Stimulated activated CD4-positive, alpha-beta T cell treated with anti-CD3 and anti-CD28 coated beads, Interleukin-4, amount 100 ng/mL, for 4 hours (primary cell): Measurements from ENCODE around the gene DHCR7.
"Not testable (repeated sequence)": the region's sequence is repeated elsewhere in the genome, so short reads cannot be mapped to it uniquely, and the experiment has no call there.

Experiments
- DNase-seq, 2 experiments: peaks; one replicate each; pipeline ENCODE4 v3.0.0-alpha.2; 2020

Gene DHCR7

DNA sequence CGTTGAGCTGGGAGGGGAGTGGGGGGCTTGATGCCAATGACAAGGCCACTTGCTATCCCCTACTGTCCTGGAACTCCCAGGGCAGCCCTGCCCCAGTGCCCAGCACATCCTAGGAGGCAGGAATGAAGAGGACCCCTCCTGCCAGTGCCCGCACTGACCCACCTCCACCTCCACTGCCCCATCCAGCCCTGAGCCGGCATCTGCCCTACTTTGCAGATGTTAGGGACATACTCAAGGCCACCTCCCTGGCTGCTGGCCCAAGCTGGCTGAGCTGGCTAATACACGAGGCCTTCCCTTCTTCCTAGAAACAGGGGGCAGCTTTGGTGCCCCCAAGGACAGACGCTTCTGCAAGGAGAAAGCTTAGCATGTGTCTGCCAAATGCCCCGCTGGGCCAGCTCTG, 10.8 kb downstream of the DHCR7 start:
- DNase-seq, result no peak

DNA sequence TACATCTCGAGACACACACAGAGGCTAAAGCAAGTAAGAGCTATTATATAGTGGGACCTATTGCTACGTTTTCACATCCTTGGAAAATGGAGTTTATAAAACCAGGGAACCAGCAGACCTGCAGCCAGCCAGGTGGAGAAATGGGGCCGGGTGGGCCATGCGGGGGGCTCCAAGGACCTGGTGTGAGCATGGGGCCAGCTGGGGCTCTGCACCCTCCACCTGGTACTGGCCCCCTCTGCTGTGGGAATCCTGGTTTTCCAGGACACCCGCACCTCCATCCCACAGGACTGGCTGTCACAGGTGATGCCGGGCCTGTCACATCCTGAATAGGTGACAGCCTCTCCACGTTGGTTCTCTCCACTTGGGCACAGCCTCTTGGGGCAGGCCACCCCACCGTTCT, 11.3 kb downstream of the DHCR7 start:
- no peak for DNase-seq

GRCh38 chr11:71435278-71435951, 12.8 kb downstream of the DHCR7 start:
- DNase-seq, result no peak

GRCh38 chr11:71434576-71435130, 13.5 kb downstream of the DHCR7 start:
- DNase-seq, result no peak

- no peak for DNase-seq
These were observed 14.3 kb downstream of the DHCR7 start for GRCh38 chr11:71433648-71434450.

DNA sequence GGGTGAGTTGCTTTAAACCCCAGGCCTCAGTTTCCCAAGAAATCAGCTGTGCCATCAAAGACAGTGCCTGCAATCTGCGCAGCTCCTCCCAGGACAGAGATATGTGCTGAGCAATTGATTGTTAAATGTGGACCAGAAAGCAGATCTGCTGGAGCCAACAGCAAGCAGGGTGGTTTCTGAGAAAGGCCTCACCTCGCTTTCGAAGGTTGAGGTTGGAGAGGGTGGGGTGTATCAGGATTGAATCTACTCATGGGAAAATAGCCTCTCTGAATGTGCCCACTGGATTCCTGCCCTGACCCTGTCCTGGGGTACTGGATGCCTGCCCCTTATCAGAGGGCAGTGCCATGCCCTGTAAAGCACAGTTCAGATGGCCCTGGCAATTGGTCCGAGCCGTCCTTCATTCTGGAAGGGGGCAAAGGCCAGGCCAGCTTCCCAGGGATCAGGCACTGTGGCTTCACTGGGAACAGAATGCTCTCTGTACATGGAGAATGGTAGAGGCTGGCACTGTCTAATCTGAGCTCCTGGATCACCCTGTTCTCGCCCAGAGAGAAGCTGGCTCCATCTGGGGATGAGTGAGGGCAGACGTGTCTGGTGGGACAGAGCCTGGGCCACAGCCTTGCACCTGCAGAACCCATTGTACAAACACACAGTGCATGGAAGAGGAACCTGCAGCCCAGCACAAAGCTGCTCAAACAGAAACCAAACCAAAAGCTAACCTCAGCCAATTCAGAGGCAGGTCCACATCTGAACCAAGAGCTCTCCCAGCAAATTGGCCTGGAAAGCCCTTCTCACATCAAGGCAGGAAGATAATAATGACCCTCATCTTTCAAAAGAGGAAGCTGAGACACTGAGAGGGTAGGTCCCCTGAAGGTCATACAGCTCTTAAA, 15.2 kb downstream of the DHCR7 start:
- no peak for DNase-seq

DNA sequence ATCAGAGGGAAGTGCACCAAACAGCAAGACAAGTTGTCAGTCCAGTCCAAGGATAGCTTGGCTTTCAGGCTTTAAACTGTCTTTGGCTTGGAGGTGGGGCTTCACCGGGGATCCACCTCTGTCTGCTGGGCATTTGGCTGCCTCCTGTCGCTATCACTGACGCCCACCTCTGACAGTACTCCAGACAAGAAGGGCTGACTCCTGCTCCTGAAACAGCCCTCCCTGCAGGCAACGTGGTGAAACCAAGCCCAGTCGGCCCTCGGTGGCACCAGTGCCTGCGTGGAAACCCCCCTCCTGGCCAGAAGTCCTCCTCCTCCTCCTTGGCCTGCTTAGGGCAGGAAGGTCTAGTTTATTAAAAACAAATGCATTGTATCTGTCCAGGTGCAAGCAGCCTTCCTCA, 16.9 kb downstream of the DHCR7 start:
- DNase-seq, result no peak

DNA sequence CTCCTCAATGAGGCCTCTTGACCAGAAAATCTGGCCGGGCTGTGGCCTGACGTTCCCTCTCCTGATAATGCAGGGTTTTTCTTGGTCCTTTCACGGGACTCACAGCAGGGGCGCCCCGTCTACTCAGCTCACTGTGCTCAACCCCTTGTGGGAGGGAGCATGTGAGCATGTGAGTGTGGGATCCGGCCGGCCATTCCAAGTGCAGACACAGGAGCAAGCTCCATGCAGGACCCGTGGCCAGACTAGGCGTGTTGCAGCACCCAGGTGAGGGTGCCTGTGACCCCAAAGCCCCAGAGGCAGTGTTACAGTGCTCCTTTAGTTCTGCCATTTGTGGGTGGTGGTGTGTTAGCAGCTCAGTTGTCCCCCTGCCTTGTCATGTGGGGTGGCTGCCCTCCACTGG, 18.0 kb downstream of the DHCR7 start:
- DNase-seq, result no peak

GRCh38 chr11:71429701-71430100, 18.5 kb downstream of the DHCR7 start:
- no peak for DNase-seq

GRCh38 chr11:71428861-71429435, 19.2 kb downstream of the DHCR7 start:
- DNase-seq, result no peak

DNA sequence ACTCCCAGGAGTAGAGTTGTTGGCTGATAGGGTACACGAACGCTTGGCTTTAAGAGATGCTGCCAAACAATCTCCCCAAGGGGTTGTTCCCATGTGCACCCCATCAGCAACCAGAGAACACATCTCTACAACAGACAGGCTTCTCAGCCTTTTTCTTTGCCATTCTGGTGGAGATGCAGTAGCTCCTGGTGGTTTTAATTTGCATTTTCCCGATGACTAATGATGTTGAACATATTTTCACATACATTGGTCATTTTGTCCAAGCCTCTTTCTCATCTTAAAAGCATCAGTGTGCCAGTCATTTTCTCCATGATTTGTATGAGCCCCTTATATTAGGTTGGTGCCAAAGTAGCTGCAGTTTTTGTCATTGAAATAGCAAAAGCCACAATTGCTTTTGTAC, 21.8 kb downstream of the DHCR7 start:
- no peak for DNase-seq

DNA sequence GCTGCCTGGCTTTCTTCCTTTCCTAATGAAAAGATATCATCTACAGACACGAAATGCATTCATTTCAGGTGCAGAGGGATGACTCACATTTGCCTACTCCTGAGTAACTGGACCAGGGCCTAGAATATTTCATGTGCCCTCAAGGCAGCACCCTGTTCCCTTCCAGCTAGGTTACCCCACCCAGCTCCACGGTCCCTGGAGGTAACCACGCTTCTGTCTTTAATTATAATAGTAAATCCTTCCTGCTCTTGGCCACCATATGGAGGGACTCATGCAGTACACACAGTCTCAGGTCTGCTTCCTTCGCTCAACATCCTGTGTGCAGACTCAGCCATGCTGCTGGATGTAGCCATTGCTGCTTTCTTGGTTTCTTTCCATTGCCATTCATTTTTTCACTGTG, 22.3 kb downstream of the DHCR7 start:
- DNase-seq, result no peak

GRCh38 chr11:71425409-71425808, 22.8 kb downstream of the DHCR7 start:
- DNase-seq, result no peak

GRCh38 chr11:71423181-71423790, 24.9 kb downstream of the DHCR7 start:
- DNase-seq, result no peak

DNA sequence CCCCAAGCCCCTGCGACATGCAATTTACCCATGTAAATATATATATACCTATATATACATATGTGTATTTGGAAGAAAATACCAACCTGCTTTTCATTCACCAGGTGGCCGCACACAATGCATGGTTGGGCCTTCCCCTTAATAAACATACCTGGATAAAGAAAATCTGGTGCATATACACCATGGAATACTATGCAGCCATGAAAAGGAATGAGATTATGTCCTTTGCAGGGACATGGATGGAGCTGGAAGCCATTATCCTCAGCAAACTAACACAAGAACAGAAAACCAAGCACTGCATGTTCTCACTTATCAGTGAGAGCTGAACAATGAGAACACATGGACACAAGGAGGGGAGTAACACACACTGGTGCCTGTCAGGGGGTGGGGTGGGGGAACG, 25.9 kb downstream of the DHCR7 start:
- DNase-seq, result not testable (repeated sequence)

DNA sequence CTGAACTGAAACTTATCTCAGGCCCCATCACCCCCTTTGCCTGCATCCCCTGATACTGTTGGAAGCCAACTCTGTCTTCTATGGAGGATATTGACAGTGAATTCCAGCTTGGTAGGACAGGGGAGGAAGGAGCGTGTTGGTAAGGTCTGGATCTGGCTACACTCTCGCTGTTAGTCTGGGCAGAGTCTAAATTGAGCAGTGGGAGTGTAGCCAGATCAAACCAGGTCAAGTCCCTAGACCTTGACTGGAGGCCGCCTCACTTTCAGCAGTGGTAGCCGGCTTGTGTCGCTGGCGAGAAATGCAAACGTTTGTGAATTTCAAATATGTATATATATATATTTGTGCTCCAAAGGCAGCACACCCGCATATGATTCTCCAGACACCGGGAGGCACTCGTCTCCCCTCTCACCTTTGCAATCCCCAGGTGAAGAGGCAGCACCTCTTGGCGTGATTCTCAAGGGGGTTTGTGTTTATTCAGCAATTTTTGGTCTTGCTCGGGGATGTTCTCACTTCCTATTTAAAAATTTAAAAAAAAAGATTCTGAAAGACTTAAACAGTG, 26.7 kb downstream of the DHCR7 start:
- DNase-seq, result no peak

DNA sequence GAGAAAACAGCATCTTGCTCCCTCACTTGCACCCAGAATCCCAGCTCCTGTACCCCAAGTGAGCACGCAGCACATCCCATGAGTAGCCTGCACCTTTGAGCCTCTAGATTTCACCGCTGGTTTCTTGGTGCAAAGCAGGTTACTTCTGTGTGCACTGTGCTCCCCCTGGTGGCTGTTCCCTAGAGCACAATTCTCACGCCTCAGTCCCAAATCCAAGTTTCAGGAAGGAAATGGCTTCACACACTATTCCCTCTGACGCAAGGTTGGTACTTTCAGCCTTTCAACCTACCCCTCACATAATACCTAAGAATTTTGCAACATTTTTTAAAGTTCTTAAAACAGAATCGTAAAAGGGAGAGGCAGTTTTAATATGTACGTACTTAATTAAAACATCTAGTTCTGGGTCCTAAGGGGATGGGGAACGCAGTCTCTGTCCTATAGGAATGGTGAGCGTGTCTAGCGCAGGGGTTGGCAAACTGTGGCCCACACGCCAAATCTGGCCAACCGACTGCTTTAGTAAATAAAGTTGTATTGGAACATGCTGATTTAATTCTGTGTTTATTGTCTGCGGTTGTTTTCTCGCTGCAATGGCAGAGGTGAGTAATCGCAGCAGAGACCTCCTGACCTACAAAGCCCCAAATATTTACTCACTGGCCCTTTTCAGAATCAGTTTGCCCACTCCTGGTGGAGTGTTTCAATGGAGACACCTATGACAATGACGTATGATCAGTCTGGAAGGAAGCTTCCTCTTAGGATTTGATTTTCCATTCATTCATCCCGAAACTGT, 27.5 kb downstream of the DHCR7 start:
- DNase-seq, result no peak

GRCh38 chr11:71418643-71419042, 29.6 kb downstream of the DHCR7 start:
- no peak for DNase-seq

GRCh38 chr11:71414645-71415044, 33.5 kb downstream of the DHCR7 start:
- no peak for DNase-seq

DNA sequence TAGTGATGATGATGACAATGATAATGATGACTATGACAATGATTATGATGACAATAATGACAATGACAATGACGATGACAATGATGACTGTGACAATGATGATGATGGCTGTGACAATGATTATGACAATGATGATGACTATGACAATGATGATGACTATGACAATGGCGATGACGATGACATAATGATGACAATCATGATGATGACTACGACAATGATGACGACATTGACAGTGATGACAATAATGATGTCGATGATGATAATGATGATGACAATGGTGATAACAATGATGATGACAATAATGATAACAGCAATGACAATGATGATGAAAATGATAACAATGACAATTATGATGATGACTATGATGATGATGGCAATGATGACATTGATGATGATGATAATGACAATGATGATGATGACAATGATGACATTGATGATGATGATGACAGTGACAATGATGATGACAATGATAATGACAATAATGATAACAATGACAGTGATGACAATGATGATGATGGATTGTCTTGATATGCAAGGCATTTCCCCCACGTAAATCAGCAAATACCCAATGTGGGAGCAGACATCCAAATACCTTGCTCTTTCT, 37.7 kb downstream of the DHCR7 start:
- DNase-seq, result no peak

GRCh38 chr11:71408826-71409225, 39.4 kb downstream of the DHCR7 start:
- no peak for DNase-seq
